Coronary artery (tissue), 2 donors: ENCODE measurements around the gene GRIK4.

Experiments
- DNase-seq: peaks from one replicate; pipeline ENCODE4 v3.0.0-alpha.2; 2017; ENCODE audit warnings: low spot score
- H3K27ac ChIP-seq, 2 donors: fragments of 200-600 bp; sonication (generic); one replicate each; pipeline ENCODE4 v1.5.1; 2016 to 2019
- H3K4me3 ChIP-seq: fragments of 200-600 bp; sonication (generic); 2 replicates; pipeline ENCODE4 v1.5.1; 2016; ENCODE audit warnings: mild to moderate bottlenecking, moderate library complexity
- CTCF ChIP-seq: fragments of 200-600 bp; sonication (generic); IDR thresholded peaks from one replicate; pipeline ENCODE4 v1.5.1; 2019; ENCODE audit warnings: antibody characterized with exemption

GRIK4 gene

GRCh38 chr11:120657306-120658070 is 145.9 kb downstream of the GRIK4 start:
- no peak overlapping the region for H3K4me3 ChIP-seq
- H3K27ac ChIP-seq, result no peak overlapping the region
- TF ChIP-seq CTCF, result no peak
- no peak for DNase-seq

GRCh38 chr11:120658071-120658423 is 146.5 kb downstream of the GRIK4 start:
- no peak overlapping the region for H3K27ac ChIP-seq
- no peak overlapping the region for H3K4me3 ChIP-seq
- TF ChIP-seq CTCF, result no peak
- DNase-seq, result no peak

GRCh38 chr11:120659076-120659475 is 147.5 kb downstream of the GRIK4 start:
- Histone ChIP-seq H3K27ac (no peak overlapping the region), H3K4me3 (no peak overlapping the region)
- TF ChIP-seq CTCF, result no peak
- no peak for DNase-seq

DNA sequence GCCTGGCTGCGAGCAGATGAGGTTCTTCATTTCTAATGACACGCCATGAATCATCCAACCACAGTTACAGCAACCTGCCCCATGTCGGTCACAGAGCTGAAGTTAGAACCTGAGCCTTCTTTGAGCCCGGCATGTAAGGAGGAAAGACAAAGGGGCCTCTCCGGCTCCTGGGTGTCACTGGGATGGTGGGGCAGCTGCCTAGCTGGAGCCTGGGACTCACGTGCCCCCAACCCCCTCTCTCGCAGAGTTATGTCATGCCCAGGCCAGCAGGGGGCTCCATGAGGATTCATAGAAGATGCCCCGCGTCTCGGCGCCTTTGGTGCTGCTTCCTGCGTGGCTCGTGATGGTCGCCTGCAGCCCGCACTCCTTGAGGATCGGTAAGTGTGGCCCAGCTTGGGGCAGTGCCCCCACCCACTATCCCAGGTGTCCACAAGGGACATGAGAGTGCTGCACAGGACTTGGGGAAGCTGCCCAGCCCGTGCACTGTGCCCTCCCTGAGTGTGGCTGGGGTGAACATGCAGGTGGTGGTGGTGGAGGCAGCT is 148.5 kb downstream of the GRIK4 start:
- H3K4me3 ChIP-seq, result no peak overlapping the region
- no peak overlapping the region for H3K27ac ChIP-seq
- no peak for TF ChIP-seq CTCF
- DNase-seq, result no peak

- Histone ChIP-seq H3K4me3 (no peak overlapping the region), H3K27ac (no peak overlapping the region)
- no peak for TF ChIP-seq CTCF
- no peak for DNase-seq
These were observed 150.6 kb downstream of the GRIK4 start for GRCh38 chr11:120662071-120662676.

GRCh38 chr11:120663142-120663541 is 151.6 kb downstream of the GRIK4 start:
- DNase-seq, result no peak
- no peak for TF ChIP-seq CTCF
- H3K4me3 ChIP-seq, result no peak overlapping the region

DNA sequence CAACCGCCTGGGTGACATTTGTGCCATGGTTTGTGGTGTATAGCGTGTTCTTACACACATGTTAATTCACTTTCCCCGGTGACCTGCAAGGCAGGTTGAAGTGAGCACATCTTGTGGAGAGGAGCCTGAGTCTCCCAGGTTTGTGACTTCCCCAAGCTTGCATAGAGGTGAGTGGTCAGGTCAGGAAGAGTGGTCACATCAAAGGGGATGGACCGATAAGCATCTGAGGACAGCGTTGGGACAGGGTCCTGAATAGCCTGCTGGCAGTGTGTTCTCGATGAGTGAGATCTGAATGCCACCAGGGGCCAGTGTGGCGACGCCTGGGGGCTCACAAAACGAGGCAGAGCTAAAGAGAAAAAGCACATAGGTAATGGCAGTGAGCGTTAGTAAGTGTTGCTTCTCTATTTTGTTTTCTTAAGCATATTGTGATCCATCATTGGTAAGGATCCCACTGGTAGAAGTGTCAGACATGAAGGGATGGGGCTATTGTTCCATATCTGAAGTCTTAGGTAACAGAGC is 154.6 kb downstream of the GRIK4 start:
- no peak for DNase-seq
- H3K4me3 ChIP-seq, result no peak overlapping the region
- no peak for TF ChIP-seq CTCF
- no peak overlapping the region for H3K27ac ChIP-seq

More at GRCh38 chr11:120663142-120663541, 151.6 kb downstream of the GRIK4 start:
- H3K27ac ChIP-seq, result no peak overlapping the region
